ENCODE data around the gene TBC1D10B.
A peak's percentile ranks its signal among the peaks of the same experiment; 100 is the strongest.

TBC1D10B gene

GRCh38 chr16:30370456-30371247 is at the start of gene TBC1D10B:
Gene TBC1D10B (minus strand): TSS chr16:30370494. CDS start chr16:30370183, 311 bp downstream.
- peaks cover 69% of the 10 kb centered on the region for H3K4me1 Mint-ChIP-seq

GRCh38 chr16:30418350-30419181 is 48.3 kb upstream of the TBC1D10B start:
- Mint-ChIP-seq H3K4me1 (peaks cover 6% of the 10 kb centered on the region), H3K36me3 (ENCODE audit: low read depth) (peaks cover 49% of the 10 kb centered on the region), H3K27me3 (ENCODE audit: low read depth, poor library complexity) (peaks cover 6% of the 10 kb centered on the region), H3K4me3 (peak overlapping the region; percentile 63), H3K27ac (no peak overlapping the region), H3K9me3 (no peaks in the 10 kb centered on the region)
- no peak for TF ChIP-seq CTCF (IDR thresholded peaks at IDR 0.05)
- no peak for DNase-seq

More at GRCh38 chr16:30370456-30371247, at the start of gene TBC1D10B:
- Mint-ChIP-seq H3K4me3 (peak within 1 kb of the TSS; percentile 87), H3K27me3 (ENCODE audit: low read depth, poor library complexity) (peaks cover 4% of the 10 kb centered on the region), H3K9me3 (no peaks in the 10 kb centered on the region), H3K36me3 (ENCODE audit: low read depth) (peaks cover 12% of the 10 kb centered on the region), H3K27ac (peak within 1 kb of the TSS; percentile 99)
- DNase-seq, result peak; percentile 99
- TF ChIP-seq CTCF (IDR thresholded peaks at IDR 0.05), result no peak

- no peak for TF ChIP-seq CTCF (IDR thresholded peaks at IDR 0.05)
- DNase-seq, result peak; percentile 86
- Mint-ChIP-seq H3K9me3 (no peaks in the 10 kb centered on the region), H3K27ac (no peak overlapping the region), H3K4me3 (peak overlapping the region; percentile 63), H3K27me3 (ENCODE audit: low read depth, poor library complexity) (peaks cover 6% of the 10 kb centered on the region), H3K36me3 (ENCODE audit: low read depth) (peaks cover 49% of the 10 kb centered on the region), H3K4me1 (peaks cover 6% of the 10 kb centered on the region)
Observed at GRCh38 chr16:30417529-30418349, 47.4 kb upstream of the TBC1D10B start.

- H3K4me1 Mint-ChIP-seq, result peaks cover 11% of the 10 kb centered on the region
- H3K36me3 Mint-ChIP-seq (ENCODE audit: low read depth), result peaks cover 50% of the 10 kb centered on the region
- H3K9me3 Mint-ChIP-seq, result no peaks in the 10 kb centered on the region
- peak overlapping the region; percentile 5 for H3K4me3 Mint-ChIP-seq
- no peak for DNase-seq
- no peak overlapping the region for H3K27ac Mint-ChIP-seq
- peaks cover 6% of the 10 kb centered on the region for H3K27me3 Mint-ChIP-seq (ENCODE audit: low read depth, poor library complexity)
- TF ChIP-seq CTCF (IDR thresholded peaks at IDR 0.05), result no peak
Observed at GRCh38 chr16:30416624-30417528, 46.6 kb upstream of the TBC1D10B start.

- no peak for TF ChIP-seq CTCF (IDR thresholded peaks at IDR 0.05)
- H3K4me3 Mint-ChIP-seq, result no peak overlapping the region
- H3K27me3 Mint-ChIP-seq (ENCODE audit: low read depth, poor library complexity), result peaks cover 6% of the 10 kb centered on the region
Observed at GRCh38 chr16:30416047-30416603, 45.8 kb upstream of the TBC1D10B start.

More at GRCh38 chr16:30416047-30416603, 45.8 kb upstream of the TBC1D10B start:
- no peak overlapping the region for H3K27ac Mint-ChIP-seq
- DNase-seq, result no peak
- peaks cover 50% of the 10 kb centered on the region for H3K36me3 Mint-ChIP-seq (ENCODE audit: low read depth)
- peaks cover 12% of the 10 kb centered on the region for H3K4me1 Mint-ChIP-seq
- no peaks in the 10 kb centered on the region for H3K9me3 Mint-ChIP-seq

Measured in nephron progenitor cell (in vitro differentiated cells).